ENCODE results near the gene C17orf58. TPM values are rescaled to one million over a fixed set of nuclear protein-coding genes. Genes with fewer than 3 reads are reported as not detected.

C17orf58 gene
- total and polyA plus RNA-seq, 2 donors (not counting 1 experiment from before 2014, with no cell fraction given): 1.0 to 2.8 TPM

- no peak overlapping the region for H3K9ac ChIP-seq (ENCODE audit: low read length)
- H2AFZ ChIP-seq (ENCODE audit: insufficient read depth, low read depth, low read length, poor library complexity, severe bottlenecking): no peak overlapping the region
- Mint-ChIP-seq H3K27me3 (no peaks in the 10 kb centered on the region), H3K4me1 (no peaks in the 10 kb centered on the region), H3K9me3 (ENCODE audit: insufficient read depth) (no peaks in the 10 kb centered on the region), H3K4me3 (no peak overlapping the region), H3K27ac (no peak overlapping the region)
- no peak for ATAC-seq (ENCODE audit: low read depth)
- no peaks in the 10 kb centered on the region for H4K20me1 ChIP-seq (ENCODE audit: control insufficient read depth, insufficient read depth, low read length, poor library complexity, severe bottlenecking)
- H3K4me3 ChIP-seq (ENCODE audit: control extremely low read depth in 1 of 5, extremely low read depth in 1 of 5, insufficient read depth in 1 of 5, low read depth in 2 of 5, low read length in 4 of 5): no peak overlapping the region
- WGBS (ENCODE audit: insufficient coverage): no CpG with 5 or more reads among the region's 3 CpGs
- H3K4me2 ChIP-seq (replicated peaks; ENCODE audit: low read depth, low read length, poor library complexity, severe bottlenecking): no peak overlapping the region
- H3K9me3 ChIP-seq (ENCODE audit: control extremely low read depth in 1 of 3, control insufficient read depth in 2 of 3, insufficient read depth in 1 of 3, low read length in 2 of 3): no peaks in the 10 kb centered on the region
- ChIA-PET CTCF (interaction anchor here (0.6 kb wide), 1 partner anchor 63 kb away, joined by 3 read pairs; no protein-coding TSS in a partner anchor), POLR2A (no interaction called here)
- H3K36me3 ChIP-seq (replicated peaks in 1 of 2; ENCODE audit: control extremely low read depth in 1 of 2, control insufficient read depth in 1 of 2, extremely low read depth in 1 of 2, insufficient read depth in 2 of 2, low read length in 1 of 2): no peaks in the 10 kb centered on the region
- intact Hi-C loops (cut with micrococcal nuclease): no loop called here
- no peak overlapping the region for H3K27ac ChIP-seq (ENCODE audit: low read length in 2 of 2)
- no peaks in the 10 kb centered on the region for H3K79me2 ChIP-seq (ENCODE audit: control insufficient read depth, insufficient read depth, low read length)
- TF ChIP-seq CTCF (IDR thresholded peaks at IDR 0.05) (no peak), EZH2 (IDR thresholded peaks at IDR 0.05; ENCODE audit: borderline replicate concordance, insufficient read depth, low read depth, low read length, poor library complexity, severe bottlenecking) (no peak)
- H3K4me1 ChIP-seq (ENCODE audit: control insufficient read depth in 2 of 2, insufficient read depth in 2 of 2, low read length in 2 of 2): no peaks in the 10 kb centered on the region
- no peak for DNase-seq
- no peaks in the 10 kb centered on the region for H3K27me3 ChIP-seq (replicated peaks in 1 of 4; ENCODE audit: control extremely low read depth in 1 of 4, control insufficient read depth in 3 of 4, insufficient read depth in 4 of 4, low read length in 3 of 4)
Measured at GRCh38 chr17:68004201-68004600, 7.9 kb upstream of the C17orf58 start.

DNA sequence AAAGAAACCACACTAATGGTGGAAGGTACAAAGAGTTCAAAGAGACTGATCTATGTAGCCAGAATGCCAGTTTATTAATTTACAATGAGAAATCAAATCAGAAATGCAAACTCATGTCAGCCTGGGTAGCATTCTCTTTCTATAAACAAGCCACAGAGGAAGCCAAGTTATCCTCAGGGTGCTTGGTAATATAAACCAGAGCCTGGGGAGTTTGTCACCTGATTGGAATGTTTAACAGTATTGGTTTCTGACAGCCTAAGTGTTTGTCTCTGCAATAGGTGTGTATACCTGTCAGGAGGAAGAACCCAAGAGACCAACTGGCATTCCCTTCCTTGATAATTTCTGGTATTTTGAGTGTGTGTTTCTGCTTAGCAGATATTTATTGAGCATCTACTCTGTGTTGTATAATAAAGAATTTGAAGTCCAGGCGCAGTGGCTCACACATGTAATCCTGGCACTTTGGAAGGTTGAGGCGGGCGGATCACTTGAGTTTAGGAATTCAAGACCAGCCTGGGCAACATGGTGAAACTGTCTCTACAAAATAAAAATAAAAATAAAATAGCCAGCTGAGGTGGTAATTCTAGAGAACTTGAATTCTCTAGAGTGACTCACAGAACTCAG, 3.1 kb upstream of the C17orf58 start:
- TF ChIP-seq EZH2 (IDR thresholded peaks at IDR 0.05; ENCODE audit: borderline replicate concordance, insufficient read depth, low read depth, low read length, poor library complexity, severe bottlenecking) (no peak), CTCF (IDR thresholded peaks at IDR 0.05) (no peak)
- H3K4me2 ChIP-seq (replicated peaks; ENCODE audit: low read depth, low read length, poor library complexity, severe bottlenecking): no peak overlapping the region
- peaks cover 0 to 3% (median 0%) of the 10 kb centered on the region in 3 donors for H3K9me3 ChIP-seq (ENCODE audit: control extremely low read depth in 1 of 3, control insufficient read depth in 2 of 3, insufficient read depth in 1 of 3, low read length in 2 of 3)
- ChIA-PET POLR2A (no interaction called here), CTCF (no interaction called here)
- DNase-seq: no peak
- no CpG with 5 or more reads among the region's 3 CpGs for WGBS (ENCODE audit: insufficient coverage)
- H3K27me3 Mint-ChIP-seq: peaks cover 20% of the 10 kb centered on the region
- H3K4me3 ChIP-seq (ENCODE audit: control extremely low read depth in 1 of 5, extremely low read depth in 1 of 5, insufficient read depth in 1 of 5, low read depth in 2 of 5, low read length in 4 of 5): no peak overlapping the region
- intact Hi-C loops (cut with micrococcal nuclease): no loop called here
- H4K20me1 ChIP-seq (ENCODE audit: control insufficient read depth, insufficient read depth, low read length, poor library complexity, severe bottlenecking): no peaks in the 10 kb centered on the region
- H3K27ac Mint-ChIP-seq: no peak overlapping the region
- H3K4me1 ChIP-seq (ENCODE audit: control insufficient read depth in 2 of 2, insufficient read depth in 2 of 2, low read length in 2 of 2): peaks cover 21% of the 10 kb centered on the region in 2 donors
- no peaks in the 10 kb centered on the region for H3K36me3 ChIP-seq (replicated peaks in 1 of 2; ENCODE audit: control extremely low read depth in 1 of 2, control insufficient read depth in 1 of 2, extremely low read depth in 1 of 2, insufficient read depth in 2 of 2, low read length in 1 of 2)
- H3K79me2 ChIP-seq (ENCODE audit: control insufficient read depth, insufficient read depth, low read length): no peaks in the 10 kb centered on the region
- no peak overlapping the region for H3K9ac ChIP-seq (ENCODE audit: low read length)
- H3K9me3 Mint-ChIP-seq (ENCODE audit: insufficient read depth): no peaks in the 10 kb centered on the region
- no peak overlapping the region for H3K27ac ChIP-seq (ENCODE audit: low read length in 2 of 2)
- H3K4me3 Mint-ChIP-seq: no peak overlapping the region
- ATAC-seq (ENCODE audit: low read depth): no peak
- no peak overlapping the region for H2AFZ ChIP-seq (ENCODE audit: insufficient read depth, low read depth, low read length, poor library complexity, severe bottlenecking)
- peaks cover 0 to 16% (median 8%) of the 10 kb centered on the region in 4 experiments for H3K27me3 ChIP-seq (replicated peaks in 1 of 4; ENCODE audit: control extremely low read depth in 1 of 4, control insufficient read depth in 3 of 4, insufficient read depth in 4 of 4, low read length in 3 of 4)
- H3K4me1 Mint-ChIP-seq: peaks cover 21% of the 10 kb centered on the region

All from B cell (primary cell).